ENCODE measurements around the gene HNF4A.
A peak's percentile ranks its signal among the peaks of the same experiment; 100 is the strongest.

HNF4A gene

GRCh38 chr20:44409132-44409600, 53.7 kb downstream of the HNF4A start:
- H3K4me3 ChIP-seq (ENCODE audit: low read depth, low read length) = no peak overlapping the region
- no peaks in the 10 kb centered on the region for H3K27me3 ChIP-seq (ENCODE audit: control insufficient read depth, insufficient read depth, low read length)
- no peak overlapping the region for H3K9ac ChIP-seq (ENCODE audit: low read depth, low read length)
- no peaks in the 10 kb centered on the region for H3K4me1 ChIP-seq (ENCODE audit: control insufficient read depth, insufficient read depth, low read length)
- no peaks in the 10 kb centered on the region for H3K9me3 ChIP-seq (ENCODE audit: control insufficient read depth, insufficient read depth, low read length)
- no peak overlapping the region for H3K27ac ChIP-seq (ENCODE audit: low read depth, low read length)
- H3K36me3 ChIP-seq (ENCODE audit: control insufficient read depth, insufficient read depth, low read length) = no peaks in the 10 kb centered on the region

- Histone ChIP-seq H3K9ac (ENCODE audit: low read depth, low read length) (no peak overlapping the region), H3K4me3 (ENCODE audit: low read depth, low read length) (no peak overlapping the region), H3K36me3 (ENCODE audit: control insufficient read depth, insufficient read depth, low read length) (no peaks in the 10 kb centered on the region), H3K27me3 (ENCODE audit: control insufficient read depth, insufficient read depth, low read length) (no peaks in the 10 kb centered on the region), H3K27ac (ENCODE audit: low read depth, low read length) (peak overlapping the region; percentile 37), H3K9me3 (ENCODE audit: control insufficient read depth, insufficient read depth, low read length) (no peaks in the 10 kb centered on the region), H3K4me1 (ENCODE audit: control insufficient read depth, insufficient read depth, low read length) (no peaks in the 10 kb centered on the region)
Measured at GRCh38 chr20:44410583-44411019, 55.1 kb downstream of the HNF4A start.

DNA sequence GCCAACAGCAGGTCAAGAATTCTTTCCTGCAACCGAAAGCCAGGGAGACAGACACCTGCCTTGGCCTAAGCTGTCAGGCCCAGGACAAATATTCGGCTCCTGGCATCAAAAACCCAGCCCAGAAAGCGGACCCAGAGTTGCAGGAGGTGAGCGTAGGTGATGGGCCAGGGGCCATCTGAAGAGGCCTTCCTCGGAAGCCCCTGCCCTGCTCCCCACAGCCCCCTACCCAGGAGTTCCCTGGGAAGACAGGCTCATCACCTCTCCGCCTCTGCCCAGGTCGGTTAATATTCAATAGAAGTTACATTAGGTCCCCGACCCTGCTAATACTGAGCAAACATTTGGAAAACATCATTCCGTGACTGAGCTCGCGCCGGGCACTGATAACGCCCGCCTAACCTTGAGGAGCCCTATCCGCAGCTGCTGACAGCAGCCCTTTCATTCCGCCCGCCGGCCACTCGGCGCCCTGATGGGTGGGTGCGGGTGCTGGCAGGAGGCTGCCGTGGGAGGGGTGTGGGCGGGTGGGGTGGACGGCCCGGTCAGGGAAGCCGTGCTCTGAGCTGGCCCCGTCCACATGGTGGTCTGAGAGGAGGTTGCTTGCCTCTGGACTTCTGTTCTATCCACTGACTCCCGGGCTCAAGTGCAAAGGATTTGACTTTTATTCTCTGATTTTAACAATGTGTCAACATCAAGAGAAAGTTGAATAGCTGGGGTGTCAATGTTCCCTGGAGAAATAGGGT, 55.7 kb downstream of the HNF4A start:
- Histone ChIP-seq H3K4me1 (ENCODE audit: control insufficient read depth, insufficient read depth, low read length) (no peaks in the 10 kb centered on the region), H3K27ac (ENCODE audit: low read depth, low read length) (peak overlapping the region; percentile 37), H3K9ac (ENCODE audit: low read depth, low read length) (no peak overlapping the region), H3K4me3 (ENCODE audit: low read depth, low read length) (no peak overlapping the region), H3K36me3 (ENCODE audit: control insufficient read depth, insufficient read depth, low read length) (no peaks in the 10 kb centered on the region), H3K27me3 (ENCODE audit: control insufficient read depth, insufficient read depth, low read length) (no peaks in the 10 kb centered on the region), H3K9me3 (ENCODE audit: control insufficient read depth, insufficient read depth, low read length) (no peaks in the 10 kb centered on the region)

DNA sequence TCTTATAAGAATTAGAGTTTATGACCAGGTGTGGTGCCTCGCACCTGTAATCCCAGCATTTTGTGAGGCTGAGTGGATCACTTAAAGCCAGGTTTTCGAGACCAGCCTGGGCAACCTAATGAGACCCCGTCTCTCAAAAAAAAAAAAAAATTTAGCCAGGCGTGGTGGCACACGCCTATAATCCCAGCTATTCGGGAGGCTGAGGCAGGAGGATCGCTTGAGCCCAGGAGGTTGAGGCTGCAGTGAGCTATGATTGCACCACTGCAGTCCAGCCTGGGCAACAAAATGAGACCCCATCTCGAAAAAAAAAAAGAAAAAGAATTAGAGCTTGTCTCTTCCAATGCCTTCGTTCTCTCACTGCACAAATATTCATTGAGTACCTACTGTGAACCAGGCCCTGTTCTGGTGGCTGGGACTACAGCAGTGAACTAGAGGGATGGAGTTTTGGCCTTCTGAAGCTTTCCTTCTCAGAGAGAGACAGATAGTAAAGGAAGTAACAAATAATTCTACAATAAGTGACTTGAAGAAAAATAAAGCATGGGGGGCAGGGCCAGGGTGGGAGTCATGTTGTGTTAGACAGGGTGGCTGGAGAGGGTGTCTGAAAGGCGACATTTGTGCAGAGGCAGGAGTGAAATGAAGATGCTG, 56.4 kb downstream of the HNF4A start:
- no peak overlapping the region for H3K4me3 ChIP-seq (ENCODE audit: low read depth, low read length)
- H3K27ac ChIP-seq (ENCODE audit: low read depth, low read length) = peak overlapping the region; percentile 30
- H3K27me3 ChIP-seq (ENCODE audit: control insufficient read depth, insufficient read depth, low read length) = no peaks in the 10 kb centered on the region
- no peaks in the 10 kb centered on the region for H3K9me3 ChIP-seq (ENCODE audit: control insufficient read depth, insufficient read depth, low read length)
- no peaks in the 10 kb centered on the region for H3K36me3 ChIP-seq (ENCODE audit: control insufficient read depth, insufficient read depth, low read length)
- no peak overlapping the region for H3K9ac ChIP-seq (ENCODE audit: low read depth, low read length)
- no peaks in the 10 kb centered on the region for H3K4me1 ChIP-seq (ENCODE audit: control insufficient read depth, insufficient read depth, low read length)

GRCh38 chr20:44412402-44413144, 57.1 kb downstream of the HNF4A start:
- Histone ChIP-seq H3K27ac (ENCODE audit: low read depth, low read length) (no peak overlapping the region), H3K9ac (ENCODE audit: low read depth, low read length) (no peak overlapping the region), H3K36me3 (ENCODE audit: control insufficient read depth, insufficient read depth, low read length) (no peaks in the 10 kb centered on the region), H3K9me3 (ENCODE audit: control insufficient read depth, insufficient read depth, low read length) (no peaks in the 10 kb centered on the region), H3K27me3 (ENCODE audit: control insufficient read depth, insufficient read depth, low read length) (no peaks in the 10 kb centered on the region), H3K4me3 (ENCODE audit: low read depth, low read length) (no peak overlapping the region), H3K4me1 (ENCODE audit: control insufficient read depth, insufficient read depth, low read length) (no peaks in the 10 kb centered on the region)

DNA sequence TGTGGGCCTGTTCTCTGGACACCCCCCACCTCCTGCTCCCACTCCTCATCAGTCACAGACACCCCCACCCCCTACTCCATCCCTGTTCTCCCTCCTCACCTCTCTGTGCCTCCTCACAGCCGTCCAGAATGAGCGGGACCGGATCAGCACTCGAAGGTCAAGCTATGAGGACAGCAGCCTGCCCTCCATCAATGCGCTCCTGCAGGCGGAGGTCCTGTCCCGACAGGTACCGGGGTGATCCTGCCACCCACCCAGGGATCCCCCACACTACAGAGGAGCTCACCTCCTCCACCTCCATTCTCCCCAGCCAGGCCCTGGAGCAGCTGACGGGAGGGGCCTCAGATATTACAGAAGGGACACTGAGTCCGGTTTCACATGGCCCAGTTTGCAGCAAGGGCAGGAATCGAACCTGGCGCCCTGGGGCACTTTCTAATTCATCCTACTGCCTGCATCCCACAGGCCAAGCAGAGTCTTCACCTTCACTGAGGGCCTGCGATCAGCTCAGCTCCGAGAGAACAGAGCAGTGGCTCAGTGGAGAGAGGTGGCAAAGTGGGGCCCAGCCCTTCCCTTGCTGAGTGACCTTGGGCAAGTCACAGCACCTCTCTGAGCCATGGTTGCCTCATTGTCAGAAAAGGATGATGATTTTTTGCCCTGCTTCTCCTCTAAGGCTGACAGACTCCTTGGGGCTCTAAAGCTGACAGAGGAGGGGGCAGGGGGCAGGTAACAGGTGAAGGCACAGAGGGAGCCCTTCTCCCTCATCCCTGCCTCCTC, 58.3 kb downstream of the HNF4A start:
- H3K4me1 ChIP-seq (ENCODE audit: control insufficient read depth, insufficient read depth, low read length) = no peaks in the 10 kb centered on the region
- no peak overlapping the region for H3K4me3 ChIP-seq (ENCODE audit: low read depth, low read length)
- no peaks in the 10 kb centered on the region for H3K9me3 ChIP-seq (ENCODE audit: control insufficient read depth, insufficient read depth, low read length)
- H3K27ac ChIP-seq (ENCODE audit: low read depth, low read length) = no peak overlapping the region
- no peaks in the 10 kb centered on the region for H3K27me3 ChIP-seq (ENCODE audit: control insufficient read depth, insufficient read depth, low read length)
- H3K9ac ChIP-seq (ENCODE audit: low read depth, low read length) = no peak overlapping the region
- H3K36me3 ChIP-seq (ENCODE audit: control insufficient read depth, insufficient read depth, low read length) = no peaks in the 10 kb centered on the region

GRCh38 chr20:44414346-44414714, 58.8 kb downstream of the HNF4A start:
- Histone ChIP-seq H3K4me1 (ENCODE audit: control insufficient read depth, insufficient read depth, low read length) (no peaks in the 10 kb centered on the region), H3K27me3 (ENCODE audit: control insufficient read depth, insufficient read depth, low read length) (no peaks in the 10 kb centered on the region), H3K27ac (ENCODE audit: low read depth, low read length) (no peak overlapping the region), H3K36me3 (ENCODE audit: control insufficient read depth, insufficient read depth, low read length) (no peaks in the 10 kb centered on the region), H3K4me3 (ENCODE audit: low read depth, low read length) (no peak overlapping the region), H3K9me3 (ENCODE audit: control insufficient read depth, insufficient read depth, low read length) (no peaks in the 10 kb centered on the region), H3K9ac (ENCODE audit: low read depth, low read length) (no peak overlapping the region)

- no peaks in the 10 kb centered on the region for H3K27me3 ChIP-seq (ENCODE audit: control insufficient read depth, insufficient read depth, low read length)
Measured at GRCh38 chr20:44414808-44415207, 59.3 kb downstream of the HNF4A start.

GRCh38 chr20:44415833-44416715, 60.6 kb downstream of the HNF4A start:
- no peak overlapping the region for H3K4me3 ChIP-seq (ENCODE audit: low read depth, low read length)
- no peaks in the 10 kb centered on the region for H3K27me3 ChIP-seq (ENCODE audit: control insufficient read depth, insufficient read depth, low read length)
- no peaks in the 10 kb centered on the region for H3K36me3 ChIP-seq (ENCODE audit: control insufficient read depth, insufficient read depth, low read length)
- H3K4me1 ChIP-seq (ENCODE audit: control insufficient read depth, insufficient read depth, low read length) = no peaks in the 10 kb centered on the region
- no peaks in the 10 kb centered on the region for H3K9me3 ChIP-seq (ENCODE audit: control insufficient read depth, insufficient read depth, low read length)
- no peak overlapping the region for H3K27ac ChIP-seq (ENCODE audit: low read depth, low read length)
- H3K9ac ChIP-seq (ENCODE audit: low read depth, low read length) = no peak overlapping the region

More at GRCh38 chr20:44414808-44415207, 59.3 kb downstream of the HNF4A start:
- no peak overlapping the region for H3K9ac ChIP-seq (ENCODE audit: low read depth, low read length)
- H3K36me3 ChIP-seq (ENCODE audit: control insufficient read depth, insufficient read depth, low read length) = no peaks in the 10 kb centered on the region
- H3K27ac ChIP-seq (ENCODE audit: low read depth, low read length) = no peak overlapping the region
- H3K9me3 ChIP-seq (ENCODE audit: control insufficient read depth, insufficient read depth, low read length) = no peaks in the 10 kb centered on the region
- H3K4me1 ChIP-seq (ENCODE audit: control insufficient read depth, insufficient read depth, low read length) = no peaks in the 10 kb centered on the region
- no peak overlapping the region for H3K4me3 ChIP-seq (ENCODE audit: low read depth, low read length)
